PC-3 (cell line): Measurements from ENCODE around the gene S100PBP. TPM values are rescaled to one million over a fixed set of nuclear protein-coding genes. Genes with fewer than 3 reads are reported as not detected.

ENCODE experiments used
- ATAC-seq: fragments of 200-7000 bp; cut with Tn5 transposase; 2 replicates; pipeline ENCODE4 v1.9.1; 2020; ENCODE audit warnings: mild to moderate bottlenecking, moderate library complexity
- BruUV-seq: library from RNA; stranded (reverse); fragments of 400-500 nt; replicated peaks from 2 replicates; lab custom pipeline; 2021; lab: Mats Ljungman, UMichigan
- CTCF ChIA-PET: fragments of 300-600 bp; sonication (Branson Sonifier 250); formaldehyde crosslinking; loops from one replicate; lab custom pipeline; 2022; ENCODE audit warnings: antibody characterized with exemption; lab: Charles Lee
- POLR2A ChIA-PET: fragments of 300-600 bp; sonication (Branson Sonifier 250); formaldehyde crosslinking; loops from one replicate; lab custom pipeline; 2022; ENCODE audit warnings: antibody characterized with exemption; ENCODE audit not compliant: unreplicated experiment; lab: Charles Lee
- DNase-seq: peaks from one replicate; pipeline ENCODE4 v3.0.0-alpha.2; 2015
- H2AFZ ChIP-seq: fragments of 300-600 bp; sonication (generic); 2 replicates; pipeline ENCODE4 v1.6.0; 2016; ENCODE audit warnings: antibody characterized with exemption, low read length
- H3F3A ChIP-seq: fragments of 300-600 bp; sonication (generic); one replicate; pipeline ENCODE4 v1.6.0; 2017; ENCODE audit warnings: antibody characterized with exemption, low read length, control low read depth, mild to moderate bottlenecking; ENCODE audit not compliant: unreplicated experiment
- H3K27ac ChIP-seq: fragments of 300-600 bp; sonication (generic); 2 replicates; pipeline ENCODE4 v1.5.1; 2016; ENCODE audit warnings: mild to moderate bottlenecking, low read length
- H3K27me3 ChIP-seq: fragments of 300-600 bp; sonication (generic); 2 replicates; pipeline ENCODE4 v1.6.1; 2016; ENCODE audit warnings: low read length, mixed read lengths
- H3K36me3 ChIP-seq: fragments of 300-600 bp; sonication (generic); 2 replicates; pipeline ENCODE4 v1.6.1; 2016; ENCODE audit warnings: low read depth, mixed run types, low read length, mixed read lengths
- H3K4me1 ChIP-seq: fragments of 300-600 bp; sonication (generic); 2 replicates; pipeline ENCODE4 v1.5.1; 2016; ENCODE audit warnings: low read length; ENCODE audit not compliant: insufficient read depth
- H3K4me2 ChIP-seq: fragments of 300-600 bp; sonication (generic); 2 replicates; pipeline ENCODE4 v1.6.0; 2016; ENCODE audit warnings: low read length
- H3K4me3 ChIP-seq: fragments of 300-600 bp; sonication (generic); 2 replicates; pipeline ENCODE4 v1.5.1; 2016; ENCODE audit warnings: mild to moderate bottlenecking, low read length, mixed read lengths
- H3K79me2 ChIP-seq: fragments of 300-600 bp; sonication (generic); 2 replicates; pipeline ENCODE4 v1.6.1; 2017; ENCODE audit warnings: low read length, mixed read lengths
- H3K9ac ChIP-seq: fragments of 300-600 bp; sonication (generic); 2 replicates; pipeline ENCODE4 v1.6.0; 2016; ENCODE audit warnings: mild to moderate bottlenecking, low read length
- H3K9me2 ChIP-seq: fragments of 300-600 bp; sonication (generic); replicated peaks from 2 replicates; pipeline ENCODE4 v1.6.1; 2016; ENCODE audit warnings: mixed run types, low read length, mixed read lengths
- H3K9me3 ChIP-seq: fragments of 300-600 bp; sonication (generic); 2 replicates; pipeline ENCODE4 v1.6.1; 2016; ENCODE audit warnings: low read length, mixed read lengths
- H4K20me1 ChIP-seq: fragments of 300-600 bp; sonication (generic); 2 replicates; pipeline ENCODE4 v1.6.1; 2016; ENCODE audit warnings: low read length, mixed read lengths
- CTCF ChIP-seq: fragments of 300-600 bp; sonication (generic); conservative IDR thresholded peaks from 2 replicates; pipeline ENCODE4 v1.5.1; 2017; ENCODE audit warnings: antibody characterized with exemption, low read depth, mild to moderate bottlenecking, low read length
- EZH2 ChIP-seq: fragments of 300-600 bp; sonication (generic); IDR thresholded peaks from one replicate; pipeline ENCODE4 v1.6.1; 2017; ENCODE audit warnings: antibody characterized with exemption, mild to moderate bottlenecking, low read length; ENCODE audit not compliant: unreplicated experiment
- EZH2phosphoT487 ChIP-seq: fragments of 300-600 bp; sonication (generic); IDR thresholded peaks from 2 replicates; pipeline ENCODE4 v1.6.1; 2018; ENCODE audit warnings: mild to moderate bottlenecking, antibody characterized with exemption, low read length, borderline replicate concordance
- intact Hi-C: fragments of 100-400 bp; cut with micrococcal nuclease; formaldehyde crosslinking; loops from 2 replicates; pipeline ENCODE4 v1.9.0; 2023
- total RNA-seq: library from RNA; depleted of rRNA; stranded (reverse); fragments of >200 nt; gene quantifications from 2 replicates; pipeline ENCODE4 v1.2.3, GENCODE V29; 2014

Gene S100PBP
- total RNA-seq, 1 experiment from 2014 or later = 13.2 TPM

GRCh38 chr1:32897082-32898049, 79.9 kb downstream of the S100PBP start:
- H3K9me2 ChIP-seq = no peaks in the 10 kb centered on the region
- BruUV-seq = no TSS peak
- peaks cover 13% of the 10 kb centered on the region for H3K79me2 ChIP-seq
- H4K20me1 ChIP-seq = no peaks in the 10 kb centered on the region
- intact Hi-C loops = no loop called here
- H3K9ac ChIP-seq = no peak overlapping the region
- ChIA-PET POLR2A (no interaction called here), CTCF (no interaction called here)
- TF ChIP-seq EZH2phosphoT487 (no peak), CTCF (no peak), EZH2 (no peak)
- ATAC-seq (no peak), DNase-seq (no peak)
- peaks cover 10% of the 10 kb centered on the region for H3K4me1 ChIP-seq
- no peaks in the 10 kb centered on the region for H3K36me3 ChIP-seq
- no peak overlapping the region for H3K4me3 ChIP-seq
- no peaks in the 10 kb centered on the region for H3K9me3 ChIP-seq
- H3K27ac ChIP-seq = no peak overlapping the region
- H3K4me2 ChIP-seq = no peak overlapping the region
- H2AFZ ChIP-seq = no peak overlapping the region
- no peaks in the 10 kb centered on the region for H3K27me3 ChIP-seq
- H3F3A ChIP-seq = no peaks in the 10 kb centered on the region

GRCh38 chr1:32898056-32898455, 80.6 kb downstream of the S100PBP start:
- DNase-seq (no peak), ATAC-seq (no peak)
- Histone ChIP-seq H3K9me3 (no peaks in the 10 kb centered on the region), H3K27ac (no peak overlapping the region), H3K9ac (no peak overlapping the region), H3K4me3 (no peak overlapping the region), H3K4me1 (peaks cover 10% of the 10 kb centered on the region), H3K4me2 (no peak overlapping the region), H3K79me2 (peaks cover 13% of the 10 kb centered on the region), H4K20me1 (no peaks in the 10 kb centered on the region), H2AFZ (no peak overlapping the region), H3K27me3 (no peaks in the 10 kb centered on the region), H3K36me3 (no peaks in the 10 kb centered on the region), H3K9me2 (no peaks in the 10 kb centered on the region), H3F3A (no peaks in the 10 kb centered on the region)
- ChIA-PET POLR2A (no interaction called here), CTCF (no interaction called here)
- intact Hi-C loops = no loop called here
- BruUV-seq = no TSS peak
- no peak for TF ChIP-seq EZH2
- no peak for TF ChIP-seq EZH2phosphoT487
- TF ChIP-seq CTCF = no peak

GRCh38 chr1:32898958-32899357, 81.5 kb downstream of the S100PBP start:
- H3K9me2 ChIP-seq = no peaks in the 10 kb centered on the region
- no peak overlapping the region for H3K4me2 ChIP-seq
- no peaks in the 10 kb centered on the region for H4K20me1 ChIP-seq
- H3K79me2 ChIP-seq = peaks cover 13% of the 10 kb centered on the region
- H3F3A ChIP-seq = no peaks in the 10 kb centered on the region
- no peak overlapping the region for H3K27ac ChIP-seq
- no peak overlapping the region for H3K9ac ChIP-seq
- H3K4me3 ChIP-seq = no peak overlapping the region
- H3K27me3 ChIP-seq = no peaks in the 10 kb centered on the region
- no peak for ATAC-seq
- no peaks in the 10 kb centered on the region for H3K9me3 ChIP-seq
- H3K36me3 ChIP-seq = no peaks in the 10 kb centered on the region
- BruUV-seq = no TSS peak
- no peak for DNase-seq
- ChIA-PET POLR2A (no interaction called here), CTCF (no interaction called here)
- intact Hi-C loops = no loop called here
- no peak overlapping the region for H2AFZ ChIP-seq
- TF ChIP-seq EZH2 = no peak
- TF ChIP-seq CTCF = no peak
- peaks cover 10% of the 10 kb centered on the region for H3K4me1 ChIP-seq
